Astrocyte of the cerebellum (primary cell): ENCODE results near the gene SUDS3.

Experiments used
- DNase-seq: peaks from one replicate; pipeline ENCODE4 v3.0.0-alpha.2; 2011; ENCODE audit warnings: low read depth
- H3K4me3 ChIP-seq: 2 replicates; pipeline ENCODE4 v1.5.1; 2011; ENCODE audit warnings: mild to moderate bottlenecking, low read depth, low read length, moderate library complexity
- CTCF ChIP-seq: IDR thresholded peaks from 2 replicates; pipeline ENCODE4 v1.5.1; 2012; ENCODE audit warnings: low read length, low read depth, moderate library complexity, mild to moderate bottlenecking; ENCODE audit errors: missing control alignments
- in situ Hi-C: cut with HindIII; loops from 2 replicates; pipeline ENCODE4 v1.10.0; 2017; ENCODE audit warnings: low sequenced_read_pairs

SUDS3 gene

GRCh38 chr12:118376089-118377020, at the start of gene SUDS3:
SUDS3 (plus strand) TSS chr12:118376555; CDS start chr12:118376692, 137 bp downstream.
- peak; percentile 94 for TF ChIP-seq CTCF
- H3K4me3 ChIP-seq = peak within 1 kb of the TSS; percentile 86
- in situ Hi-C loops = loop anchor here (5.0 kb wide), 1 partner anchor 194 kb away; no protein-coding TSS in a partner anchor
- DNase-seq = peak; percentile 51

GRCh38 chr12:118326991-118327390, 49.4 kb upstream of the SUDS3 start:
- H3K4me3 ChIP-seq = no peak overlapping the region
- in situ Hi-C loops = no loop called here
- TF ChIP-seq CTCF = no peak
- DNase-seq = no peak

GRCh38 chr12:118327391-118327790, 49.0 kb upstream of the SUDS3 start:
- DNase-seq = no peak
- in situ Hi-C loops = no loop called here
- H3K4me3 ChIP-seq = no peak overlapping the region
- TF ChIP-seq CTCF = no peak

GRCh38 chr12:118328486-118329330, 47.6 kb upstream of the SUDS3 start:
- DNase-seq = no peak
- in situ Hi-C loops = no loop called here
- TF ChIP-seq CTCF = no peak
- no peak overlapping the region for H3K4me3 ChIP-seq

GRCh38 chr12:118330421-118331018, 45.8 kb upstream of the SUDS3 start:
- in situ Hi-C loops = no loop called here
- H3K4me3 ChIP-seq = no peak overlapping the region
- TF ChIP-seq CTCF = no peak
- no peak for DNase-seq

GRCh38 chr12:118332511-118332910, 43.8 kb upstream of the SUDS3 start:
- DNase-seq = no peak
- no peak for TF ChIP-seq CTCF
- H3K4me3 ChIP-seq = no peak overlapping the region
- in situ Hi-C loops = no loop called here
